ENCODE data around the gene ZNF609. TPM values are rescaled to one million over a fixed set of nuclear protein-coding genes. Genes with fewer than 3 reads are reported as not detected.

The ZNF609 gene
- polyA plus RNA-seq, 3 donors, result 34.6 to 37.9 (median 34.9) TPM

DNA sequence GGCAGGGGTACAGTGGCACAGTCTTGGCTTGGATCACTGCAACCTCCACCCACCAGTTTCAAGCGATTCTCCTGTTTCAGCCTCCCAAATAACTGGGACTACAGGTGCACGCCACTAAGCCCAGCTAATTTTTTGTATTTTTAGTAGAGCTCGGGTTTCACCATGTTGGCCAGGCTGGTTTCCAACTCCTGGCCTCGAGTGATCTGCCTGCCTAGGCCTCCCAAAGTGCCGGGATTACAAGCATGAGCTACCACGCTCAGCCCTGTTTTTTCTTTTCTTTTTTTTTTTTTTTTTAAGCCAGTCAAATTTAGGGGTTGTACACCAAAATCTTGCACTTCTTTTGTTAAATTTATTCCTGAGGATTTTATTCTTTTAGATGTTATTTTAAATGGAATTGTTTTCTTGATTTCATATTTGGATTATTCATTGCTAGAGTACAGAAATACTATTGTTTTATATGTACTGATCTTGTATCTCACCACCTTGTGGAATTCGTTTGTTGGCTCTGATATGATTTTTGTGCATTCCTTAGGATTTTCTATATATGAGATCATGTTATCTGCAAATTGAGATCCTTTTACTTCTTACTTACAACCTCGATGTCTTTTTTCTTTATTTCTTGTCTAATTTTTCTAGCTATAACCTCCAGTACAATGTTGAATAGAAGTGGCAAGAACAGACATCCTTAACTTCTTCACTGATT lies 65.6 kb downstream of the ZNF609 start:
- no peak for DNase-seq (ENCODE audit: extremely low read depth in 1 of 11, low read depth in 9 of 11, low spot score in 4 of 11)

DNA sequence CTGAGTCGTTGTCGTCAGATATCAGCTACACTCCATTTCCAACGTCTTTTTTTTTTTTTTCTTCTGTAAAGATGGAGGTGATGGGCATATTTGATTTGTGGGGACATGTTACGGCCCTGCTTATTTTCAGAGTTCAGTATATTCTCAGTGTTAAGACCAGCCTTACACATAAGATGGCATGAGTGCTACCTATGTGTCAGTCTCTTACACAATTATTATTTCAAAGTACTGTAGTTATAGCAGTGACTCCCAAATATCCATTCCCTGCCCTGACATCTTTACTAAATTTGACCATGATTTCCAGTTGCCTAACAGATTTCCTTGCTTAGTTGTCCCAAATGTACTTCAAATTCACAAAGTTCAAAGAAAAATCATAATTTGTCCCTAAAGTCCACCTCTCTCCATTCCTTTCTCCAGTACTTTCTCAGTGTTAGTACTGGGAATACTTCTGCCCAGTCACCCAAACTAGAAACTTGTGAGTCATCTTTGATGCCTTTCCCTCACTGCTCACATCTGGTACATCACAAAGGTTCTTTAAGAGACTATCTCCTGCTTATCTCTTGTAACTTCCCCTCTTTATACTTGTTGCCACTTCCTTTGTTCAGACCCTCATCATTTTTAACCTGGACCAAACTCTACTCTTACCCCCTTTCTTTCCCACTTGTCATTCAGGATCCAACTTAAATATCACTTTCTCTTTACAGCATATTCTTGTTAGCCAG lies 67.0 kb downstream of the ZNF609 start:
- no peak for DNase-seq (ENCODE audit: extremely low read depth in 1 of 11, low read depth in 9 of 11, low spot score in 4 of 11)

DNA sequence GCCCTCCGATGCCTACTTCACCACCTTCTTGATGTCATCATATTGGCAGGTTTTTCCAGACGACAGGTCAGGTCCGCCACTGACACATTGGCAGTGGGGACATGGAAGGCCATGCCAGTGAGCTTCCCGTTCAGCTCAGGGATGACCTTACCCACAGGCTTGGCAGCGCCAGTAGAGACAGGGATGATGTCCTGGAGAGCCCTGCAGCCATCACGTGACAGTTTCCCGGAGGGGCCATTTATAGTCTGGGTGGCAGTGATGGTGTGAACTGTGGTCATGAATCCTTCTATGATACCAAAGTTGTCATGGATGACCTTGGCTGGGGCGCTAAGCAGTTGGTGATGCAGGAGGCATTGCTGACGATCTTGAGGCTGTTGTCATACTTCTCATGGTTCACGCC lies 68.5 kb downstream of the ZNF609 start:
- no peak for DNase-seq (ENCODE audit: extremely low read depth in 1 of 11, low read depth in 9 of 11, low spot score in 4 of 11)

DNA sequence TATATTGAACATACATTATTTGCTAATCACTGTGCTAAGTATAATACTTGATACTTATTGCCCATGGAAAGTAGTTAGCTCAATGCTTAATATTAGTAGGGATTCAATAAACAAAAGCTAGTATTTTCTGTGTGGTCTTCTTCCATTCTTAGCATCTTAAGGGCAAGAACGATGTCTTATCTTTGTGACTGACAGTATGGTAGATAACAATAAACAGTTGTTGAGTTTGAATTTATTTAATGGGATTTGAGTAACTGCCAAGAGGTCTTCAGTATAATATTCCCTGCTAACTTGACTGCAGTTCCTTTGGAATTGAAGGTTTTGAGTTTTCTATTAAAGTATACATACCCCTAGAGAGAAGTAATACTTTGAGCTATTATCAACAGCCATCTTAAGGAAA lies 70.1 kb downstream of the ZNF609 start:
- DNase-seq (ENCODE audit: extremely low read depth in 1 of 11, low read depth in 9 of 11, low spot score in 4 of 11), result no peak

DNA sequence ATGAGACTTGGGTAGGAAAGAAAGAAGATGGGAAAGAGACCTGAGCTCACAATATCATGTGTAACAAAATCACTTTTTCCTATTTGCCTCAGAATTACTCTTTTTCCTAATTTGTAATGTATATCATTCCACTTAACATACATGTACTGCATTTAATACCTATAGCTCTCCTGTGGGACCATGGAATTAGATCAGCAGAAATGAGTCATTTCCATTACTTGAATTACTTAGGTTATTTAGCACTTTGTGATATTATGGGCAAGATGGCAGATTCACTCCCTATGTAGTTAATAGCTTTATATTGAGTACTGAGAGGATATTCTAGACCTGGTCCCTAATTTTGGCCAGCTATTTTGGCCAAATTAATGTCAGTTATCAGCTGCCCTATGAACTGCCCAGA lies 70.5 kb downstream of the ZNF609 start:
- no peak for DNase-seq (ENCODE audit: extremely low read depth in 1 of 11, low read depth in 9 of 11, low spot score in 4 of 11)

DNA sequence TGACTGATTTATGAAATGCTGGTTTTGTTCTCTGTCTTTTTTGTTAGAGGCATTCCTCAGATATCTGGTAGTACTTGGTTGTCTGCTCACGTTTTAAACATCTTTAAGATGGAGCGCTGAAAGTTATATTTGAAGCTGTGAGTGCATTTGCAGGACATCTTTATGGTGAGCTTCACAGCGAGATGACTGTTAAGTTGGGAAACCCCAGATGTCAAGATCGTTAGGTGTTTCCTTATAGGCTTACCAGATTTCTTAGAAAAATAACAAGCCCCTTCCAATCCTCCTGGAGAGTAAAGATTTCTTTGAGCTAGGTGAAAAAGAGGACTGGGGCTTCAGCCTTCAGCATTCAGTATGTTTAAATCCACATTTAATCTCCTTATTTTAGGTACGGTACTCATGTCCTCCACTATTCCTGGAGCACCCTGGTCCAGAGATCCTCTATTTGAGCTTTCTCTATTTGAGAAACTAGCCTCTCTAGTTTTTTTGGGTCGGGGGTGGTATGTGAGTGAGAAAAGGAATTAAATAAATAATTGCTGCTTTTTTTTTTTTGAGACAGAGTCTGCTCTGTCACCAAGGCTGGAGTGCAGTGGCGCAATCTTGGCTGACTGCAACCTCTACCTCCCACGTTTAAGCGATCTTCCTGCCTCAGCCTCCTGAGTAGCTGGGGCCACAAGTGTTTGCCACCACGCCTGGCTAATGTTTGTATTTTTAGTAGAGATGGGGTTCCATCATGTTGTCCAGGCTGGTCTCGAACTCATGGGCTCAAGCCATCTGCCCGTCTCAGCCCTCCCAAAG lies 72.3 kb downstream of the ZNF609 start:
- DNase-seq (ENCODE audit: extremely low read depth in 1 of 11, low read depth in 9 of 11, low spot score in 4 of 11), result no peak

DNA sequence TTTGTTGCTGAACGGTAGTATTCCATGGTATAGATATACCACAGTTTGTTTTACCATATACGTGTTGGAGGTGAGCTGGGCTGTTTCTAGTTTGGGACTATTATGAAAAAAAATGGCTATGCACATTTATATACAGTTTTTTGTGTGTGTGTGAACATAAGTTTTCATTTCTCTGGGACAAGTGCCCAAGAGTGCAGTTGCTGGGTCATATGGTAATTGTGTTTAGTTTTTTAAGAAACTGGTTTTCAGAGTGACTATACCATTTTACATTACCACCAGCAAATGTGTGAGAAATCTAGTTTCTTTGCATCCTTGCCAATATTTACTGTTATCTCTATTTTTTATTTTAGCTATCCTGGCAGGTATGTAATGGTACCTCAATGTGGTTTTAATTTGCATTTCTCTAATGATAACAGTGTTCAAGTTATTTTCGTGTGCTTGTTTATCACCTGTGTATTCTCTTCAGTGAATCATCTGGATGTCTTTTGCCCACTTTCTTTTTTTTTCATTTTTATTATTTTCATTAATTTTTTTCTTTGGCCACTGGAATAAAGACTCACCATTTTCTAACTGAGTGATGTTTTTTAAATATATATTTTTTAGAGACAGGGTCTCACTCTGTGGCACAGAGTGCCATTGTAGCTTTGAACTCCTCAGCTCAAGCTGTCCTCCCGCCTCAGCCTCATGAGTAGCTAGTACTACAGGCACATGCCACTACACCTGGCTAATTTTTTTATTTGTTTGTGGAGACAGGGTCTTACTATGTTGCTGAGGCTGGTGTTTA lies 75.3 kb downstream of the ZNF609 start:
- DNase-seq (ENCODE audit: extremely low read depth in 1 of 11, low read depth in 9 of 11, low spot score in 4 of 11), result no peak

DNA sequence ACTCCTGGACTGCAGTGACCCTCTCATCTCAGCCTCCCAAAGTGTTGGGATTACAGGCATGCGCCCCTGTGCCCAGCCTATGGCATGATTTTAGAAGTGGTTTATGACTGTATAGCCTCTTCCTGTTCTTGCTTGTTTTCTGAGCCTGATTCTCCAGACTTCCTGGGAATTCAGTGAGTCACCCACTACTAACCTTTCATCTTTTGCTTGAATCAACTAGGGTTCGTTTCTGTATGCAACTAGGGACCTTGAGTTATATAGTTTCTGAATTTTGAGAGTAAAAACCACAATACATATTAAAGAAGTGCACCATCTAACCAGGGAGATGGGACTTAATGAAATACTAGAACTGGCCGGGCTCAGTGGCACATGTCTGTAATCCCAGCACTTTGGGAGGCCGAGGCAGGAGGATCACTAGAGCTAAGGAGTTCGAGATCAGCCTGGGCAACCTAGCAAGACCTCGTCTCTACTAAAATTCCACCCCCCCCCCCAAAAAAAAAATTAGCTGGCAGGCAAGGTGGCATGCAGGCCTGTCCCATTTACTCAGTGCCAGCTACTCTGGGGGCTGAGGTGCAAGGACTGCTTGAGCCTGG lies 76.0 kb downstream of the ZNF609 start:
- no peak for DNase-seq (ENCODE audit: extremely low read depth in 1 of 11, low read depth in 9 of 11, low spot score in 4 of 11)

DNA sequence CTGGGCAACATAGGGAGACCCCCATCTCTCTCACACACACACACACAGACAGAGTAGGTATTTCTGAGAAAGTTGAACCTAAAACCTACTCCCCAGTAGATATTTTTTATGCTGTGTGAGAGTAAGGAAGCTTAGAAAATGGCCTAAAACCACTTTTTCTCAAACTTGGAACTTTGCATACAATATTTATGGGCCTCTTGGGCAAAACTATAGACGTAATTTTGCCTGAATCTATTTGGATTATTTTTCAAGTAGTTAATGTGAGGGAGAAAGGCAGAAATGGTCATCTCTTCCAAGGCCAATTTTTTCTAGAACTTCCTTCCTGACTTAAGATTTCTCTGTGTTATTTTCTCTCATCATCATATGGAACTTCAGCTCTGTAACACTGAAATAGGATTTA lies 81.7 kb downstream of the ZNF609 start:
- DNase-seq (ENCODE audit: extremely low read depth in 1 of 11, low read depth in 9 of 11, low spot score in 4 of 11), result no peak

DNA sequence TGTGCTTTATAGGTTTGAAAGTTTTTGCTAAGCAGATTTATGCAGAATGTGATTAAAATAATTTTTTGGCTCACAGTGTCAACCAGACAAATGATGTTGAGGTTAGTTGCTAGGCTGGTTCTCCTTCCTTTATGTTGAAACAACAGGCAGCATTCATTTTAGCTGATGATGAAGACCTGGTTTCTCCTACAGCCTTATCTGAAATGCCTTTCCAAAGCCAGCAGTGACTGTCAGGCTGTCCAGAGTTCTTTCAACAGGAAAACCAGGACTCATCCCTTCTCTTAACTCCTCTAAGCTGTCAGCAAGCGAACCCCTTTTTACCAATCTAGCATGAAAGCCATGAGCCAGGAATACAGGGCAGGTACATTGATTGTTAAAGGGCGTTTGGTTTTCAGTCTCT lies 84.1 kb downstream of the ZNF609 start:
- DNase-seq (ENCODE audit: extremely low read depth in 1 of 11, low read depth in 9 of 11, low spot score in 4 of 11), result no peak

DNA sequence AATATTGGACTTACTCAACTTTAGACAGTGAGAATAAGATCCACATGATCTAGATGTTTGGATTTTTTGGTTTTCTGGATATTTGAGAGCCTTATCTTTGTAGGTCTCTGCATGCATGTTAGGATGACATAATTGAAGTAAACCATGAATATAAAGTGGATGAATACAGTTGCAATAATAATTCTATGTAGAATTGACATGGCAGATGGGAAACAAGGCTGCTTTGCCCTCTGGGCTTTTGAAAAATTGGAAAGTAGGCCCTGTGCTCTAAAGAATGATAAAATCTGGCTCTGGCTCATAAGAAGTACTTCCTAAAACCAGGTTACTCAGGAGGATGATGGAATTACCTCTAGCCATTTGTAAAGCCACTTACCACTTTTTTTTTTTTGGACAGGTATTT lies 86.9 kb downstream of the ZNF609 start:
- DNase-seq (ENCODE audit: extremely low read depth in 1 of 11, low read depth in 9 of 11, low spot score in 4 of 11), result no peak

DNA sequence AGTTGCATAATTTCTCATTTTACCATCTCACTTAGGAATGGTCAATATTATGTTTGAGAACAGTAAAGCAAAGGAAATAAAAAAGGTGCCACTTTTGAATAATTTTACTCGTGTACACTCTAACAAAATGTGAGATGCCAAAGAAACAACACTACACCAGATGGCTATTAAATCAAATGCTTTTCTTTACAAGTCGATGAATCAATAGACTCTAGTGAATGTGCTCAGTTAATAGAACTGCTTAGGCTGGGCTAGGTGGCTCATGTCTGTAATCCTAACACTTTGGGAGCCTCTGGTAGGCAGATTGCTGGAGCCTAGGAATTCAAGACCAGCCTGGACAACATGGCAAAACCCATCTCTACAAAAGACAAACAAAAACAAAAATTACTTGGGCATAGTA lies 87.9 kb downstream of the ZNF609 start:
- DNase-seq (ENCODE audit: extremely low read depth in 1 of 11, low read depth in 9 of 11, low spot score in 4 of 11), result no peak

DNA sequence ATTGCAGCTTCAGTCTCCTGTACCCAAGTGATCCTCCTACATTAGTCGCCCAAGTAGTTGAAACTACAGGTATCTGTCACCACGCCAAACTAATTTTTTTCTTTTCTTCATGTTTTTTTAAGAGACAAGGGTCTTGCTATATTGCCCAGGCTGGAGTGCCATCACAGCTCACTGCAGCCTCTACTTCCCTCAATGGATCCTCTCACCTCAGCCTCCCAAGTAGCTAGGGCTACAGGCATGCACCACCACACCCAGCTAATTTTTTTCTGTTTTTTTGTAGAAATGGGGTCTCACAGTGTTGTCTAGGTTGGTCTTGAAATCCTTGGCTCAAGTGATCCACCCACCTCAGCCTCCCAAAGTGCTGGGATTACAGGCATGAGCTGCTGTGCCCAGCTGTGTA lies 89.5 kb downstream of the ZNF609 start:
- DNase-seq (ENCODE audit: extremely low read depth in 1 of 11, low read depth in 9 of 11, low spot score in 4 of 11), result no peak

DNA sequence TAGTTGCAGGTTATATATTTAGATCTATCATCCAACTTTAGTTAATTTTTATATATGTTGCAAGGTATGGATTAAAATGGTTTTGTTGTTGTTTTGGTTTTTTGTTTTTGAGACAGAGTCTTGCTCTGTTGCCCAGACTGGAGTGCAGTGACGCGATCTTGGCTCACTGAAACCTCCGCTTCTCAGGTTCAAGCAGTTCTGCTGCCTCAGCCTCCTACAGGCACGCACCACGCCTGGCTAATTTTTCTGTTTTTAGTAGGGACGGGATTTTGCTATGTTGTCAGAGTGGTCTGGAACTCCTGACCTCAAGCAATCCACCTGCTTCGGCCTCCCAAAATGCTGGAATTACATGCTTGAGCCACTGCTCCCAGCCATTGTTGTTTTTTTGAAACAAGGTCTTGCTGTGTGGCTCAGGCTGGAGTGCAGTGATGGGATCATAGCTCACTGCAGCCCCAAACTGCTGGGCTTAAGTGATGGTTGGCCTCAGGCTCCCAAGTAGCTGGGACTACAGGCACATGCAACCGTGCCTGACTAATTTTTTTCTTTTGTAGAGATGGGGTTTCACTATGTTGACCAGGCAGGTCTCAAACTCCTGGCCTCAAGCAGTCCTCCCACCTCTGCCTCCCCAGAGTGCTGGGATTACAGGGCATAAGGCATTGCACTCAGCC lies 92.0 kb downstream of the ZNF609 start:
- DNase-seq (ENCODE audit: extremely low read depth in 1 of 11, low read depth in 9 of 11, low spot score in 4 of 11), result no peak

DNA sequence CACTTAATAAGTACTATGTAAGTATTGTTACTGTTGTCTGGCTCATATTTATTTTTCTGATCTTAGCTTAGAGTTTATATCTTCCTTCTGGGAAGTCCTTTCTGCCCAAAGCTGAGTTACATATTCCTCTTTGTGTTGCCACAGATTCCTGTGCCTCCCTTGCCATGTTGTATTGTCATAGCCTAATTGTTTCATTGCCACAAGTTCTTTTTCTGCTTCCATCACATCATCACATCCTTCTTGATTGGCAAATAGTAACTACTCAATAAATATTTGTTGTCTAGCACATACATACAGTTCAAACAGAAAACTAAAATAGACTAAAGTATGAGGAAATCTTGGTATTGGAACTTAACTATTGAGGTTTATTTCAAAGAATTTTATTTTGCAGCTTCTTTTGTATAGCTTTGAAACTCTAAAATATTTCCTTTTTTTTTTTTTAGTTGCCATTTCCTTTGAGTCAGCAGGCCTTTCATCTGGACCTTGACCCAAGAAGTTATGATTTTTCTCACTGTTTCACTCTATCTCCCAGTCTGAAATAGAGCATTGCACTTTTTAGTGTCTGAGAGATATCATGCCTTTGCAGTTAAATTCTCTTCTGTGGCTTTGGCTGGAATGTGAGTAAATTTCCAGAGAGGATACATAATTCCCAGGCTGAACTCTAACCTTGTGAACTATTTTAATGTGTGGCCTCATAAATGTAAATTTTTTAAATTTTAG lies 98.2 kb downstream of the ZNF609 start:
- DNase-seq (ENCODE audit: extremely low read depth in 1 of 11, low read depth in 9 of 11, low spot score in 4 of 11), result no peak

DNA sequence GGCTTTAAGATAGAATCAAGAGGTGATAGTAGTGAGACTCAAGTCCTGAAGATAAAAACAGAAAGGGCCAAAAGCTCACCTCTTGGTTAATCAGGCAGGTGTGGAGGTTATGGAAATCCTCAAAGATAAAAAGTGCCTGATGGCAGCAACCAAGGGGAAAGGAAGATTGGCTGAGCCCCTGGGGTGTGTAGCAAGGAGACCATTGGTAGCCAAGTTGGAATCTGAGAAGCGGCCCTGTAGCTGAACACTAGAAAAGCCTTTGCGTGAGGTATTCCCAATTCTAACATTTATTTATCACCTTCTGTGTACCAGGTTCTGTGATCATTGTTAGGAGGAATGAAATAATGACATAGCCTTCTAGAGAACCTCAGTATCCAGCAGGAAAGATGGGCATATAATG lies 98.9 kb downstream of the ZNF609 start:
- DNase-seq (ENCODE audit: extremely low read depth in 1 of 11, low read depth in 9 of 11, low spot score in 4 of 11), result no peak

DNA sequence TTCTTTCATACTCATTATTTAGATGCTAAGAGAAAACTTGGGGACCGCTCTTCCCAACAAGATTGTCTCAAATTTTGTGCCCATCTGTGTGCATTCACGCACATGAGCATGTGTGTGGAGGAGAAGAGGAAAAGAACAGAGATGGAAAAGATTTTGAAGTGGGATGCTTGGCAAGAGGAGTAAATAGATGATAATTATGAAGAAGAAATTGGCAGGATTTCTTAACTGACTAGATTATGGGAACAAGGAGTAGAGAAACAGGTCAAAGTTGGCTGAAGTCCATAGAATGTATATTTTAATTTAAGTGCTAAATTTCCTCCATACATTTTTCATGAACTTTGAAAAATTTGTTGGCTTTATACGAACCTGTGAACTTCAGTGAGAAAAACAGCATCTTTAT lies 100.1 kb downstream of the ZNF609 start:
- no peak for DNase-seq (ENCODE audit: extremely low read depth in 1 of 11, low read depth in 9 of 11, low spot score in 4 of 11)

DNA sequence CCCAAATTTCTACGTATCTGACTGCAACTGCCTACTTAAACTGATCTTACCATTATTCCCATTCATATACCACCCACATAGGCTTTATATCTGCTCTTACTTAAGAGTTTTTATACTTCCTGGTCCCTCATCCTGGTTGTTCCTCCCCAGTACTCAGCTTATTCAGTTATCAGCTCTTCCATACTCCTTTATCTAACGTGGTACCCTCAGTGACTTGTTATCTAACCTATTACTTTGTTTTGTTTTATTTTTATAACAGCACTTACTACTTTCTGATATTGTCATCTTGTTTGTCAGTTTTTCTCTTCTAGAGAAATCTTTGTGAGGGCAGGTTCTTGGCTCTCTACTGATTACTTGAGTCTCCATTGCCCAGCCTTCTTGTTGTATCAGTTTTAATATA lies 100.6 kb downstream of the ZNF609 start:
- DNase-seq (ENCODE audit: extremely low read depth in 1 of 11, low read depth in 9 of 11, low spot score in 4 of 11), result no peak

All from renal cortex interstitium (tissue), 11 donors.